Measurements from ENCODE around the gene CORO2B.

The CORO2B gene

DNA sequence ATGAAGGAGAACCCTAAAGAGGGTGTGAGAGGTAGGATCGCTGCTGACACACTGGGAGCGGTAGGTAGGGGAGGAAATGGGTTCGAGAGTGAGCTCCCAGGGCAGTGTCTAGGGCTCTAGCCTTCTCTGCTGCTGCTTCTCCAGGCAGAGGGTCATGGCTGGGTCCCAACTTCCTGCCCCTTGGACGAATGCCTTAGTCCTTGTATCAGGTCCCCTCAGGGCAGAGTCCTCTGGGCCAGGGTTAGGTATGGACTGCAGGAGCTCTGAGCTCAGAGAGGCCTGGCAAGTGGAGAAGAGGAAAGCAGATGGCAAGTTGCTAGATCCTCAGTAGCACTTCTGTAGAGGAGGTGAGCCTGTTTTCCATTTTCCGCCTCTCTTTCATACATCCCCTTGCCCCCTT lies 2.9 kb downstream of the CORO2B start:
- no peaks in the 10 kb centered on the region for H3K9me3 ChIP-seq (ENCODE audit: control extremely low read depth in 1 of 5, control insufficient read depth in 4 of 5, insufficient read depth in 2 of 5, low read depth in 1 of 5, low read length in 4 of 5)
- POLR2A ChIA-PET = no interaction called here
- 75% methylated on average over 3 of the region's 5 CpGs for WGBS (ENCODE audit: insufficient coverage)
- H3K36me3 ChIP-seq (ENCODE audit: control insufficient read depth in 4 of 4, insufficient read depth in 4 of 4, low read length in 3 of 4) = no peaks in the 10 kb centered on the region
- H3K4me1 ChIP-seq (ENCODE audit: control extremely low read depth in 1 of 4, control insufficient read depth in 4 of 4, insufficient read depth in 4 of 4, low read length in 3 of 4) = peaks cover 0 to 24% (median 17%) of the 10 kb centered on the region in 4 experiments
- no peak overlapping the region for H3K4me3 ChIP-seq (ENCODE audit: control insufficient read depth in 1 of 7, extremely low read depth in 1 of 7, insufficient read depth in 4 of 7, low read depth in 2 of 7, low read length in 6 of 7)
- CTCF ChIA-PET = interaction anchor here (1.2 to 1.7 kb wide), 2 partner anchors 18 to 93 kb away, joined by 5 to 9 read pairs; no protein-coding TSS in a partner anchor
- H3K27me3 ChIP-seq (replicated peaks in 2 of 5; ENCODE audit: control insufficient read depth in 4 of 5, insufficient read depth in 5 of 5, low read length in 4 of 5) = peaks cover 0 to 18% (median 16%) of the 10 kb centered on the region in 5 experiments
- DNase-seq = no peak
- H3K27ac ChIP-seq (ENCODE audit: insufficient read depth in 1 of 2, low read depth in 1 of 2, low read length in 2 of 2, poor library complexity in 1 of 2, severe bottlenecking in 2 of 2) = no peak overlapping the region

DNA sequence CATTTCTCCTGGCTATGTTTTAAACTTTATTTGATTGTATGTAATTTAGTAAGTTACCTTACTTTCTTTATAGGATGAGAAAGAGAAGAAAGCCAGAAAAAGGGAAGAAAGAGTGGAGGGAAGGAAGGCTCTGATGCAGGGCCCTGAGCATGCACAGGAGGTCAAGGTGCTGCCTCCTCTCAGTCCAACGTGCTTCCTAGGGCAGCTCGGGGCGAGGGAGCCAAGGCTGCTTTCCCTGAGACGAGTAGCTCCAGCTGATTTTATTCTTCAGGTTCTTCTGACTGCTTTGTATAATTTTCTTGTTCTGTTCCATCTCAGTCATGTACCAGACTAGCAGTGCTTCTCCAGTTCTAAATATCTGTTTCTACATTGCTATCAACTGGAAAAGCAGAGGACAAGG lies 3.4 kb downstream of the CORO2B start:
- H3K36me3 ChIP-seq (ENCODE audit: control insufficient read depth in 4 of 4, insufficient read depth in 4 of 4, low read length in 3 of 4) = no peaks in the 10 kb centered on the region
- H3K9me3 ChIP-seq (ENCODE audit: control extremely low read depth in 1 of 5, control insufficient read depth in 4 of 5, insufficient read depth in 2 of 5, low read depth in 1 of 5, low read length in 4 of 5) = no peaks in the 10 kb centered on the region
- POLR2A ChIA-PET = no interaction called here
- no peak overlapping the region for H3K4me3 ChIP-seq (ENCODE audit: control insufficient read depth in 1 of 7, extremely low read depth in 1 of 7, insufficient read depth in 4 of 7, low read depth in 2 of 7, low read length in 6 of 7)
- H3K27ac ChIP-seq (ENCODE audit: insufficient read depth in 1 of 2, low read depth in 1 of 2, low read length in 2 of 2, poor library complexity in 1 of 2, severe bottlenecking in 2 of 2) = no peak overlapping the region
- CTCF ChIA-PET = interaction anchor here (0.6 to 1.7 kb wide), 3 partner anchors 8 to 92 kb away, joined by 3 to 9 read pairs (median 3); no protein-coding TSS in a partner anchor
- H3K27me3 ChIP-seq (replicated peaks in 2 of 5; ENCODE audit: control insufficient read depth in 4 of 5, insufficient read depth in 5 of 5, low read length in 4 of 5) = peaks cover 0 to 14% (median 11%) of the 10 kb centered on the region in 5 experiments
- no peak for DNase-seq
- peaks cover 0 to 22% (median 15%) of the 10 kb centered on the region in 4 experiments for H3K4me1 ChIP-seq (ENCODE audit: control extremely low read depth in 1 of 4, control insufficient read depth in 4 of 4, insufficient read depth in 4 of 4, low read length in 3 of 4)
- 77% methylated on average over 4 of the region's 4 CpGs for WGBS (ENCODE audit: insufficient coverage)

DNA sequence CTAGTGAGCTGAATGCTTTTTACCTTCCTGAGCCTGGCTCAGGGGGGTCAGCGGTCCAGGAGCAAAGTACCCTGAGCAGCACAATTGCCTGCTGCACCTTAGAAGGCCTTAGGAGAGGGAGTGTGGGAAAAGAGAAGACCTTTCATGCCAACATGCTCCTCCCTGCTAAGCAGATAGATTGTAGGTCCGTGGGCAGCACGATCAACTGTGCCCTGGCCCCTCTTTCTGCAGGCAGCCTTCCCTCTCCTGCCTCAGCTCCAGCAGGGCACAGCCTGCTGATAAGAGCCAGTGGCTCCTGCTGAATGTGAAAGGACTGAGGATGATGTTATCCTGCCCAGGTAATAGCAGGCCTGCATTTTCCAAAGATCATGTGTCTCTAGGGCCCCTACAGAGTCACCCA lies 4.1 kb downstream of the CORO2B start:
- H3K4me1 ChIP-seq (ENCODE audit: control extremely low read depth in 1 of 4, control insufficient read depth in 4 of 4, insufficient read depth in 4 of 4, low read length in 3 of 4) = peaks cover 0 to 16% (median 10%) of the 10 kb centered on the region in 4 experiments
- no peaks in the 10 kb centered on the region for H3K36me3 ChIP-seq (ENCODE audit: control insufficient read depth in 4 of 4, insufficient read depth in 4 of 4, low read length in 3 of 4)
- ChIA-PET POLR2A (no interaction called here), CTCF (interaction anchor here (1.0 to 1.7 kb wide), 2 partner anchors 29 to 91 kb away, joined by 3 to 9 read pairs; no protein-coding TSS in a partner anchor)
- WGBS (ENCODE audit: insufficient coverage) = 100% methylated on average over 2 of the region's 3 CpGs
- H3K27me3 ChIP-seq (replicated peaks in 2 of 5; ENCODE audit: control insufficient read depth in 4 of 5, insufficient read depth in 5 of 5, low read length in 4 of 5) = peaks cover 0 to 10% (median 7%) of the 10 kb centered on the region in 5 experiments
- no peaks in the 10 kb centered on the region for H3K9me3 ChIP-seq (ENCODE audit: control extremely low read depth in 1 of 5, control insufficient read depth in 4 of 5, insufficient read depth in 2 of 5, low read depth in 1 of 5, low read length in 4 of 5)
- no peak for DNase-seq
- no peak overlapping the region for H3K27ac ChIP-seq (ENCODE audit: insufficient read depth in 1 of 2, low read depth in 1 of 2, low read length in 2 of 2, poor library complexity in 1 of 2, severe bottlenecking in 2 of 2)
- H3K4me3 ChIP-seq (ENCODE audit: control insufficient read depth in 1 of 7, extremely low read depth in 1 of 7, insufficient read depth in 4 of 7, low read depth in 2 of 7, low read length in 6 of 7) = no peak overlapping the region

DNA sequence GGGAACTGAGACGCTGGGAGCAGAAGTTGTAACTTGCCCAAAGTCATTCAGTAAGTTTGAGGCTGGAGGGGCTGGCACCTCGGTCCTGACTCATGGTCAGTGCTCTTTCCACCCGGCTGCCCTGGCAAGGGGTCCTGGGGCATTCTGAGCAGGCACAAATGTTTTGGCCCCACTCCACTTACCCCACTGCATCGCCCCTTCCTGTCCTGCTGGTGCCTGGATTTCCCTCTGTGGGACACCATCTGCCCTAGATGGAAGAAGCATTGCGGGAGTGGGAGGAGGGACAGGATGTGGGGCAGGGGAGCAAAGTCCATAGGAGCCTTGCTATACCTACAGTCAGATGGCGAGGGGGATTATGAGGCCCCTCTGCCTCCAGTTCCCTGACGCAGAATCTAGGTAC lies 4.5 kb downstream of the CORO2B start:
- no peaks in the 10 kb centered on the region for H3K9me3 ChIP-seq (ENCODE audit: control extremely low read depth in 1 of 5, control insufficient read depth in 4 of 5, insufficient read depth in 2 of 5, low read depth in 1 of 5, low read length in 4 of 5)
- CTCF ChIA-PET = no interaction called here
- H3K4me1 ChIP-seq (ENCODE audit: control extremely low read depth in 1 of 4, control insufficient read depth in 4 of 4, insufficient read depth in 4 of 4, low read length in 3 of 4) = peaks cover 0 to 12% (median 5%) of the 10 kb centered on the region in 4 experiments
- 92% methylated on average over 4 of the region's 7 CpGs for WGBS (ENCODE audit: insufficient coverage)
- no peaks in the 10 kb centered on the region for H3K36me3 ChIP-seq (ENCODE audit: control insufficient read depth in 4 of 4, insufficient read depth in 4 of 4, low read length in 3 of 4)
- no peak overlapping the region for H3K4me3 ChIP-seq (ENCODE audit: control insufficient read depth in 1 of 7, extremely low read depth in 1 of 7, insufficient read depth in 4 of 7, low read depth in 2 of 7, low read length in 6 of 7)
- no peak for DNase-seq
- H3K27me3 ChIP-seq (replicated peaks in 2 of 5; ENCODE audit: control insufficient read depth in 4 of 5, insufficient read depth in 5 of 5, low read length in 4 of 5) = peaks cover 0 to 8% (median 3%) of the 10 kb centered on the region in 5 experiments
- POLR2A ChIA-PET = no interaction called here
- no peak overlapping the region for H3K27ac ChIP-seq (ENCODE audit: insufficient read depth in 1 of 2, low read depth in 1 of 2, low read length in 2 of 2, poor library complexity in 1 of 2, severe bottlenecking in 2 of 2)

DNA sequence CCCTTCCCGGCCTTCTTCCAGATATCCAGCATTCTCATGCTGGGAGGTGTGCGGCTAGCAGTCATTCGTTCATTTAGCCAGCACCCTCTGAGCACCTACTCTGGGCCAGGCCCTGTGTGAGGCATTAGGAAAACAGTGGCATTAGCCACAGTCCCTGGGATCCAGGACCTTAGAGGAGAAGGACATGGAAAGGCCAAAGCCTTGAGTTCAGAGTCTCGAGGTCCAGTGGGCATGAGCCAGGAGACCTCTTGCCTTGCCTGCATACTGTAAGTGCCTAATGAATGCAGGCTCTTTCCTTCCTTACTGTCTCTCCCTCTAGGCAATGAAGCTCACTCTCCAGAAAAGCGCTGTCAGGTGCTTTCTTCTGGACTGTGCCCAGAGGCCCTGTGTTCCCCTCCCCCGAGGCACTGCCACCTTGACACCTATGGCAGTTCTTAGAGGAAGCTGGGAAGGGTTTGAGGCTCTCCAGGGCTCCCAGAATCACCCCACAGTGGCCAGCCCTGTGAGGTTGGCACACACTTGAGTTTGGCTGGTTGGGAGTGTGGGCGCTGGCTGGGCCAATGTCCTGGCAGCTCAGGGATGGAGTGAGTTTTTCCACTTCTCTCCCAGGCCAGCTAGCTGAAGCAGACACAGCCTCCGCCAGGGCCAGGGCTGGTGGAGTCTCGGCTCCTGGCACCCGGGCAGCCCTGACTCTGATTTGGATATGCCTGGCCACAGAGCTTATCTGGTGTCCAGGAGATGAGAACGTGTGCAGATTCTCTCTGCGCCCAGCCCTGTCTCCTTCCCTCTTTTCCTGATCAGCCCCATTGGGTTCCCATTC lies 5.4 kb downstream of the CORO2B start:
- CTCF ChIA-PET = interaction anchor here (0.5 to 1.6 kb wide), 2 partner anchors 90 to 717 kb away, joined by 3 to 6 read pairs; no protein-coding TSS in a partner anchor
- Histone ChIP-seq H3K9me3 (ENCODE audit: control extremely low read depth in 1 of 5, control insufficient read depth in 4 of 5, insufficient read depth in 2 of 5, low read depth in 1 of 5, low read length in 4 of 5) (no peaks in the 10 kb centered on the region), H3K4me1 (ENCODE audit: control extremely low read depth in 1 of 4, control insufficient read depth in 4 of 4, insufficient read depth in 4 of 4, low read length in 3 of 4) (peaks cover 0 to 6% (median 3%) of the 10 kb centered on the region in 4 experiments), H3K36me3 (ENCODE audit: control insufficient read depth in 4 of 4, insufficient read depth in 4 of 4, low read length in 3 of 4) (no peaks in the 10 kb centered on the region), H3K4me3 (ENCODE audit: control insufficient read depth in 1 of 7, extremely low read depth in 1 of 7, insufficient read depth in 4 of 7, low read depth in 2 of 7, low read length in 6 of 7) (no peak overlapping the region), H3K27ac (ENCODE audit: insufficient read depth in 1 of 2, low read depth in 1 of 2, low read length in 2 of 2, poor library complexity in 1 of 2, severe bottlenecking in 2 of 2) (no peak overlapping the region), H3K27me3 (replicated peaks in 2 of 5; ENCODE audit: control insufficient read depth in 4 of 5, insufficient read depth in 5 of 5, low read length in 4 of 5) (peaks cover 0 to 8% (median 3%) of the 10 kb centered on the region in 5 experiments)
- POLR2A ChIA-PET = interaction anchor here (1.1 kb wide), 1 partner anchor 112 kb away, joined by 6 read pairs; no protein-coding TSS in a partner anchor
- 94% methylated on average over 10 of the region's 12 CpGs for WGBS (ENCODE audit: insufficient coverage)
- DNase-seq = no peak

DNA sequence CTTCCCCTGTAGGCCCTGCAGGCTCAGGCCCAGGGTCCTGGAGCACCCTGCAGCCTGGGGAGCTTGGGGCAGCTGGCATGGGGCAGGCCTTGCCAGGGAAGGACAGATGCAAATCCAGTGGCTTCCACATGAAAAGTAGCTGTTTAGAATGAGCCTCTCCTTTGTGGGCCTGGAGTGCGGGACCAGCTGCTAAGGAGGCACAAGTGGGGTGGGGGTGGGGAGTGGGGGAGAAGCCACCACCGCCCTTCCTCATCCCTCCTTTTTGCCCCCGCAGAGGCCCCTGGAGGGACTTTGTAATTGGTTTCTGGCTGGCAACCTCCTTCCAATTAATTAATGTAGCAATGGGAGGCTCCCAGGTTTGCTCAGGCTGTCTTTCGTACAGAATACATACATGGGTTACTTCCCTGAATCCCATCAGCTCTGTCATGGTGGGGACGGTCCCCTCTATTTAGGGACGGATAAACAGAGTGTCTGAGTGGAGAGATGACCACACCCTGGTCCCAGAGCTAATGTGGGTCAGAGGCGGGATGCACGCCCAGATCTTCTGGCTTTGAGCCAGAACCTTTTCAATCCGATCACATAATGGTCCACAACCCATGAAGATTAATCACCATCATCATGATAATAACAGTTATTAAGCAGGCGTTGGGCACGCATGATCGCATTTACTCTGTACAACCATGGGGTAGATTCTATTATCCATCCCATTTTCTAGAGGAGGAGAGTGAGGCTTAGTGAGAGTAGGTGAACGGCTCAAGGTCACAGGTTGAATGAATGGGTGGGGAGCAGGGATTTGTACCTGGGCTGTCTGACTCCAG lies 6.2 kb downstream of the CORO2B start:
- Histone ChIP-seq H3K27ac (ENCODE audit: insufficient read depth in 1 of 2, low read depth in 1 of 2, low read length in 2 of 2, poor library complexity in 1 of 2, severe bottlenecking in 2 of 2) (no peak overlapping the region), H3K27me3 (replicated peaks in 2 of 5; ENCODE audit: control insufficient read depth in 4 of 5, insufficient read depth in 5 of 5, low read length in 4 of 5) (peaks cover 0 to 4% (median 0%) of the 10 kb centered on the region in 5 experiments), H3K4me1 (ENCODE audit: control extremely low read depth in 1 of 4, control insufficient read depth in 4 of 4, insufficient read depth in 4 of 4, low read length in 3 of 4) (no peaks in the 10 kb centered on the region), H3K9me3 (ENCODE audit: control extremely low read depth in 1 of 5, control insufficient read depth in 4 of 5, insufficient read depth in 2 of 5, low read depth in 1 of 5, low read length in 4 of 5) (no peaks in the 10 kb centered on the region), H3K36me3 (ENCODE audit: control insufficient read depth in 4 of 4, insufficient read depth in 4 of 4, low read length in 3 of 4) (no peaks in the 10 kb centered on the region), H3K4me3 (ENCODE audit: control insufficient read depth in 1 of 7, extremely low read depth in 1 of 7, insufficient read depth in 4 of 7, low read depth in 2 of 7, low read length in 6 of 7) (no peak overlapping the region)
- 100% methylated on average over 4 of the region's 13 CpGs for WGBS (ENCODE audit: insufficient coverage)
- ChIA-PET CTCF (interaction anchor here (0.8 to 1.6 kb wide), 2 partner anchors 35 to 89 kb away, joined by 3 to 6 read pairs; no protein-coding TSS in a partner anchor), POLR2A (interaction anchor here (1.1 kb wide), 1 partner anchor 113 kb away, joined by 6 read pairs; no protein-coding TSS in a partner anchor)
- no peak for DNase-seq

Measured in common myeloid progenitor, CD34-positive (primary cell).